Measurements from ENCODE around the gene CHD9.
A peak's percentile ranks its signal among the peaks of the same experiment; 100 is the strongest.
"Not testable (repeated sequence)": the region's sequence is repeated elsewhere in the genome, so short reads cannot be mapped to it uniquely, and the experiment has no call there.

Gene CHD9

GRCh38 chr16:53131363-53132071 is 76.7 kb downstream of the CHD9 start:
- peak; percentile 83 for DNase-seq (ENCODE audit: low spot score)

GRCh38 chr16:53132406-53132805 is 77.6 kb downstream of the CHD9 start:
- DNase-seq (ENCODE audit: low spot score), result no peak

GRCh38 chr16:53135329-53135728 is 80.5 kb downstream of the CHD9 start:
- no peak for DNase-seq (ENCODE audit: low spot score)

- no peak for DNase-seq (ENCODE audit: low spot score)
Observed at GRCh38 chr16:53142823-53143568, 88.2 kb downstream of the CHD9 start.

GRCh38 chr16:53147500-53148065 is 92.8 kb downstream of the CHD9 start:
- DNase-seq (ENCODE audit: low spot score), result no peak

- no peak for DNase-seq (ENCODE audit: low spot score)
Observed at GRCh38 chr16:53150769-53151168, 96.0 kb downstream of the CHD9 start.

GRCh38 chr16:53152329-53152728 is 97.5 kb downstream of the CHD9 start:
- DNase-seq (ENCODE audit: low spot score), result no peak

GRCh38 chr16:53153130-53153529 is 98.3 kb downstream of the CHD9 start:
- no peak for DNase-seq (ENCODE audit: low spot score)

- DNase-seq (ENCODE audit: low spot score), result peak; percentile 5
Observed at GRCh38 chr16:53154513-53154912, 99.7 kb downstream of the CHD9 start.

GRCh38 chr16:53156516-53156915 is 101.7 kb downstream of the CHD9 start:
- DNase-seq (ENCODE audit: low spot score), result no peak

- DNase-seq (ENCODE audit: low spot score), result peak; percentile 39
Observed at GRCh38 chr16:53159781-53160436, 105.1 kb downstream of the CHD9 start.

GRCh38 chr16:53166099-53166498 is 111.3 kb downstream of the CHD9 start:
- DNase-seq (ENCODE audit: low spot score), result no peak

GRCh38 chr16:53168744-53169143 is 114.0 kb downstream of the CHD9 start:
- no peak for DNase-seq (ENCODE audit: low spot score)

GRCh38 chr16:53172517-53172916 is 117.7 kb downstream of the CHD9 start:
- DNase-seq (ENCODE audit: low spot score), result no peak

GRCh38 chr16:53175118-53175517 is 120.3 kb downstream of the CHD9 start:
- DNase-seq (ENCODE audit: low spot score), result no peak

GRCh38 chr16:53176434-53176833 is 121.6 kb downstream of the CHD9 start:
- no peak for DNase-seq (ENCODE audit: low spot score)

GRCh38 chr16:53183442-53183841 is 128.7 kb downstream of the CHD9 start:
- no peak for DNase-seq (ENCODE audit: low spot score)

- not testable (repeated sequence) for DNase-seq (ENCODE audit: low spot score)
Observed at GRCh38 chr16:53185741-53186140, 130.9 kb downstream of the CHD9 start.

GRCh38 chr16:53187775-53188174 is 133.0 kb downstream of the CHD9 start:
- DNase-seq (ENCODE audit: low spot score), result no peak

- no peak for DNase-seq (ENCODE audit: low spot score)
Observed at GRCh38 chr16:53191413-53191812, 136.6 kb downstream of the CHD9 start.

GRCh38 chr16:53198933-53199332 is 144.1 kb downstream of the CHD9 start:
- DNase-seq (ENCODE audit: low spot score), result no peak

- DNase-seq (ENCODE audit: low spot score), result no peak
Observed at GRCh38 chr16:53201900-53202299, 147.1 kb downstream of the CHD9 start.

GRCh38 chr16:53202398-53202797 is 147.6 kb downstream of the CHD9 start:
- no peak for DNase-seq (ENCODE audit: low spot score)
